ENCODE data around the gene ZNF331.

ZNF331 gene

GRCh38 chr19:53580871-53581835 lies 43.2 kb downstream of the ZNF331 start:
- Mint-ChIP-seq H3K27me3 (no peaks in the 10 kb centered on the region), H3K36me3 (peaks cover 32% of the 10 kb centered on the region), H3K27ac (no peak overlapping the region), H3K4me1 (no peaks in the 10 kb centered on the region), H3K9me3 (peaks cover 16% of the 10 kb centered on the region), H3K4me3 (no peak overlapping the region)

- H3K27ac Mint-ChIP-seq, result no peak overlapping the region
- no peaks in the 10 kb centered on the region for H3K27me3 Mint-ChIP-seq
- no peaks in the 10 kb centered on the region for H3K4me1 Mint-ChIP-seq
- H3K9me3 Mint-ChIP-seq, result peaks cover 14% of the 10 kb centered on the region
- no peak overlapping the region for H3K4me3 Mint-ChIP-seq
- peaks cover 25% of the 10 kb centered on the region for H3K36me3 Mint-ChIP-seq
Measured at GRCh38 chr19:53581871-53582279, 43.9 kb downstream of the ZNF331 start.

DNA sequence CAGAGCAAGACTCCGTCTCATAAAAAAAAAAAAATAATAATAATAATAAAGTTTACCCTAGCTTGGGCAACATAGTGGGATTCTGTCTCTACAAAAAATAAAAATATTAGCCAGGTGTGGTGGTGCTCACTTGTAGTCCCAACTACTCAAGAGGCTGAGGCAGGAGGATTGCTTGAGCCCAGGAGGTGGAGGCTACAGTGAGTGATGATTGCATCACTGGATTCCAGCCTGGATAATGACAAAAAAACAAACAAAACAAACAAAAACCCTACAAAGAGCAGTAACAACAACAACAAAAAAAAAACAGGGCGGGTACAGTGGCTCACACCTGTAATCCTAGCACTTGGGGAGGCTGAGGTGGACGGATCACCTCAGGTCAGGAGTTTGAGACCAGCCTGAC lies 45.2 kb downstream of the ZNF331 start:
- H3K27ac Mint-ChIP-seq, result no peak overlapping the region

DNA sequence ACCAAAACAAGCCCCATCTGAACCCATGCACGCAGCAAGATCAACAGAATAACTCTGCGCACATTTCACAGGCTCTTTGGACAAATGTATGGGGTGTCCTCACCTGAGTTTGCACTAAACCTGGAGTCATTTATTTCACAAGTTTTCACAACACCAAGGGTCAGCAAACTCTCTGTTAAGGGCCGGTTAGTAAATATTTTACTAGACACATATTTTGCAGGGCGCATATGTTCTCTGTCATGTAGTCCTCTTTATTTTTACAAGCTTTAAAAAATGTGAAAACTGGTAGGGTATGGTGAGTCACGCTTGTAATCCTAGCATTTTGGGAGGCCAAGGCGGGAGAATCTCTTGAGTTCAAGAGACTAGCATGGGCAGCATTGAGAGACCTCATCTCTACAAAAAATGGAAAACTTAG lies 48.3 kb downstream of the ZNF331 start:
- Mint-ChIP-seq H3K9me3 (peaks cover 3% of the 10 kb centered on the region), H3K27me3 (no peaks in the 10 kb centered on the region), H3K4me1 (no peaks in the 10 kb centered on the region), H3K27ac (no peak overlapping the region), H3K36me3 (peaks cover 4% of the 10 kb centered on the region), H3K4me3 (no peak overlapping the region)

More for the DNA sequence above, 45.2 kb downstream of the ZNF331 start:
- Mint-ChIP-seq H3K9me3 (peaks cover 10% of the 10 kb centered on the region), H3K36me3 (peaks cover 13% of the 10 kb centered on the region), H3K4me3 (no peak overlapping the region), H3K4me1 (no peaks in the 10 kb centered on the region), H3K27me3 (no peaks in the 10 kb centered on the region)

GRCh38 chr19:53594811-53595509 lies 57.0 kb downstream of the ZNF331 start:
- no peaks in the 10 kb centered on the region for H3K9me3 Mint-ChIP-seq
- H3K36me3 Mint-ChIP-seq, result no peaks in the 10 kb centered on the region
- H3K27ac Mint-ChIP-seq, result no peak overlapping the region
- no peaks in the 10 kb centered on the region for H3K27me3 Mint-ChIP-seq
- H3K4me3 Mint-ChIP-seq, result no peak overlapping the region
- no peaks in the 10 kb centered on the region for H3K4me1 Mint-ChIP-seq

- H3K9me3 Mint-ChIP-seq, result no peaks in the 10 kb centered on the region
- H3K4me1 Mint-ChIP-seq, result no peaks in the 10 kb centered on the region
- H3K27ac Mint-ChIP-seq, result no peak overlapping the region
- H3K36me3 Mint-ChIP-seq, result no peaks in the 10 kb centered on the region
- no peak overlapping the region for H3K4me3 Mint-ChIP-seq
- H3K27me3 Mint-ChIP-seq, result no peaks in the 10 kb centered on the region
Measured at GRCh38 chr19:53595510-53595867, 57.5 kb downstream of the ZNF331 start.

GRCh38 chr19:53596056-53596455 lies 58.1 kb downstream of the ZNF331 start:
- Mint-ChIP-seq H3K4me3 (no peak overlapping the region), H3K27ac (no peak overlapping the region), H3K27me3 (no peaks in the 10 kb centered on the region), H3K4me1 (no peaks in the 10 kb centered on the region), H3K9me3 (no peaks in the 10 kb centered on the region), H3K36me3 (no peaks in the 10 kb centered on the region)

DNA sequence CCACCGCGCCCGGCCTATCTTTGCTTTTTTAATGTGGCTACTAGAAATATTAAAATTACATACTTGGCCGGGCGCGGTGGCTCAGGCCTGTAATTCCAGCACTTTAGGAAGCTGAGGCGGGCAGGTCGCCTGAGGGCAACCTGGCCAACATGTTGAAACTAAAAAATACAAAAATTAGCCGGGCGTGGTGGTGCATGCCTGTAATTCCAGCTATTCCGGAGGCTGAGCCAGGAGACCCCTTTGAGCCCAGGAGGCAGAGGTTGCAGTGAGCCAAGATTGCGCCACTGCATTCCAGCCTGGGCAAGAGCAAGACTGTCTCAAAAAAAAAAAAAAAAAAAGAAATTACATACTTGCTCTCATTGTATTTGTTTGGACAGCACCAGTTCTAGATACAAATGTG lies 59.1 kb downstream of the ZNF331 start:
- H3K9me3 Mint-ChIP-seq, result peaks cover 3% of the 10 kb centered on the region
- H3K36me3 Mint-ChIP-seq, result peaks cover 2% of the 10 kb centered on the region
- no peaks in the 10 kb centered on the region for H3K4me1 Mint-ChIP-seq
- H3K27ac Mint-ChIP-seq, result no peak overlapping the region
- no peak overlapping the region for H3K4me3 Mint-ChIP-seq
- no peaks in the 10 kb centered on the region for H3K27me3 Mint-ChIP-seq

GRCh38 chr19:53598361-53598760 lies 60.4 kb downstream of the ZNF331 start:
- peaks cover 2% of the 10 kb centered on the region for H3K36me3 Mint-ChIP-seq
- no peak overlapping the region for H3K4me3 Mint-ChIP-seq
- H3K27ac Mint-ChIP-seq, result no peak overlapping the region
- H3K4me1 Mint-ChIP-seq, result no peaks in the 10 kb centered on the region
- no peaks in the 10 kb centered on the region for H3K27me3 Mint-ChIP-seq
- H3K9me3 Mint-ChIP-seq, result peaks cover 4% of the 10 kb centered on the region

DNA sequence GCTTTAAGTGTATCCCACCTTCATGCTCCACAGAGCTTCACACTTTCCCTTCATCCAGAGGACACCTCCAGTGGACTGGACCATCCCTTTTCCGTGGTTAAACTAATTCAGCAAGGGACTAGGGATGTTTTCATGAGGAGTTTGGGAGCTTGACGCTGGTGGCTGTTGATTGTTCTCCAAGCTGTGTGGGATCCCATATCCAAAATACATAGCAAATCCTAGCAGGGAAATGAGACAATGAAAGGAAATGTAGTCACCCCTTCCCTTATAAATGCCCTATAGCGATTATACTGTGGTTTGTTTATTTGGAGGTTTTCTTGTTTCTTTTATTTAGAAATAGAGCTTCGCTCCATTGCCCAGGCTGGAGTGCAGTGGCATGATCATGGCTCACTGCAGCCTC lies 62.3 kb downstream of the ZNF331 start:
- H3K27me3 Mint-ChIP-seq, result no peaks in the 10 kb centered on the region
- H3K27ac Mint-ChIP-seq, result no peak overlapping the region

DNA sequence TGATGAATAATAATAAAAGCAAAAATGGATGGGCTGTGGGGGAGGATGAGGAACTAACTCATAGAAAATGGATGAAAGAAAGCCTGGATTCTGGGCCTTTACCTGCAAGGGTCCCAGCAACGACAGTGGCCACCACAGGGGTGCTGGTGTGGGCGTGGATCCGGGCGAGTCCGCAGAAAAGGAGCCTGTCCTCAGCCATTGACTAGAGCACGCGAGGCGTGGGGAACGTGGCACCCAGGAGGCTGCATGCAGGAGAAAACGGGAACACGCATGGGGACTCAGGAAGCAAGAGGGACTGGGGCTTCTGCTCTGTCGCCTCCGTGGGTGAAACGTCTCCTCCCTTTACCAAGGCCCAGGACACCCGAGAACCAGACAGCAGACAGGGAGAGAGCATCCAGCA lies 68.1 kb downstream of the ZNF331 start:
- no peak overlapping the region for H3K4me3 Mint-ChIP-seq
- peaks cover 4% of the 10 kb centered on the region for H3K9me3 Mint-ChIP-seq
- no peaks in the 10 kb centered on the region for H3K4me1 Mint-ChIP-seq
- peaks cover 2% of the 10 kb centered on the region for H3K36me3 Mint-ChIP-seq
- no peak overlapping the region for H3K27ac Mint-ChIP-seq
- no peaks in the 10 kb centered on the region for H3K27me3 Mint-ChIP-seq

More for the DNA sequence above, 62.3 kb downstream of the ZNF331 start:
- peaks cover 2% of the 10 kb centered on the region for H3K36me3 Mint-ChIP-seq
- H3K4me1 Mint-ChIP-seq, result no peaks in the 10 kb centered on the region
- peaks cover 4% of the 10 kb centered on the region for H3K9me3 Mint-ChIP-seq
- no peak overlapping the region for H3K4me3 Mint-ChIP-seq

DNA sequence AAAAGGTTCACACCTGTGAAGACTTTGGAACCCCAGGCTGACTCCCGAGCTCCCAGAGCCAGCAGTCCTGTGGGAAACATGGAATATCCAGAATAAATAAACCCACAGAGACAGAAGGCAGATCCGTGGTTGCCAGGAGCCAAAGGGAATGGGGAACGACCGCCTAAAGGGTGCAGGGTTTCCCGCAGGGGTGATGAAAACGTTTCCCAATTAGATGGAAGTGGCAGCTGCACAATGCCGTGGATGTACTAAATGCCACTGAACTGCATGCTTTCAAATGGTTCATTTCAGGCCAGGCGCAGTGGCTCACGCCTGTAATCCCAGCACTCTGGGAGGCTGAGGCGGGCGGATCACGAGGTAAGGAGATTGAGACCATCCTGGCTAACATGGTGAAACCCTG lies 70.4 kb downstream of the ZNF331 start:
- Mint-ChIP-seq H3K27me3 (no peaks in the 10 kb centered on the region), H3K9me3 (peaks cover 7% of the 10 kb centered on the region), H3K36me3 (peaks cover 1% of the 10 kb centered on the region), H3K4me1 (no peaks in the 10 kb centered on the region), H3K4me3 (no peak overlapping the region), H3K27ac (no peak overlapping the region)

GRCh38 chr19:53612762-53613526 lies 75.0 kb downstream of the ZNF331 start:
- Mint-ChIP-seq H3K27me3 (no peaks in the 10 kb centered on the region), H3K9me3 (peaks cover 7% of the 10 kb centered on the region), H3K36me3 (peaks cover 1% of the 10 kb centered on the region), H3K4me3 (no peak overlapping the region), H3K4me1 (no peaks in the 10 kb centered on the region), H3K27ac (no peak overlapping the region)

DNA sequence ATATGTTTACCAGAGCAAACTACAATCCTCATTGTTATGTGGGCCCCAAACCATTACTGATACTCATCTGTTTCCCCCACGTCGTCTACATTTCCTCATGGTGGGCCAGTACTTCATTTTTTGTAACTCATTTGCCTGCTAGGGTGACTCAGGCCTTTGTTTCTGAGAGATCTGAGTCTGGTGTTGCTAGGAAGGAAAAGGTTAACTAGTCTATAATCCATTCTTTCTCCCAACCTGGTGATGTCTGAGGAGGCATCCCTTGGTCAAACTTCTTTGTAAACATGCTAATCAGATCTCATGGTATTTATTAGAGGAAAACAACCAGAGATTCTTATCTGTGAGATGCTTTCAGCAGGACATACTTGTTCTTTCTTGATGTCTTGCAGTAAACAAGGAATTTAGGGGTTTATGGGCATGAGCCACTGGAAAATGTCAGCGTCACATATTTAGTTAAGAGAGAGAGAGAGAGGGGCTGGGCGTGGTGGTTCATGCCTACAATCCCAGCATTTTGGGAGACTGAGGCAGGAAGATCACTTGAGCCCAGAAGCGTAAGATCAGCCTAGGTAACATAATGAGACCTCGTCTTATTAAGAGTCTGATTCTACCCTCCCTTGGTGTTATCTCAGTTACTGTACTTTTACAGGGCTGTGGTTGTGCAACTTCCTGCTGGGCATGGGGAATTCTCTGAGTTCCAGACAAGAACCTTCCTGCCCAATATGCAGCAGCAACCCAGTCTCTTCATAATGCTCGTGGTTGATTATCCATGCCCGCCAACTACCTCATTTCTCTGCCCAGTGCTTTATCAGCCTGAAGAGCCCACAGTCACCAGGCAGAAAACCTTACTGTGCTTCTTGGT lies 84.2 kb downstream of the ZNF331 start:
- Mint-ChIP-seq H3K27ac (no peak overlapping the region), H3K36me3 (peaks cover under 1% of the 10 kb centered on the region), H3K27me3 (no peaks in the 10 kb centered on the region), H3K4me3 (no peak overlapping the region), H3K4me1 (no peaks in the 10 kb centered on the region), H3K9me3 (peaks cover 5% of the 10 kb centered on the region)

All from activated naive CD4-positive, alpha-beta T cell treated with anti-CD3 and anti-CD28 coated beads, Interleukin-2, amount 50 U/mL, for 24 hours (primary cell).